SW480 (cell line): Measurements from ENCODE around the gene IMPA2.

Experiments
- DNase-seq: peaks from one replicate; pipeline ENCODE4 v3.0.0-alpha.2; 2016; ENCODE audit warnings: low spot score

The IMPA2 gene

DNA sequence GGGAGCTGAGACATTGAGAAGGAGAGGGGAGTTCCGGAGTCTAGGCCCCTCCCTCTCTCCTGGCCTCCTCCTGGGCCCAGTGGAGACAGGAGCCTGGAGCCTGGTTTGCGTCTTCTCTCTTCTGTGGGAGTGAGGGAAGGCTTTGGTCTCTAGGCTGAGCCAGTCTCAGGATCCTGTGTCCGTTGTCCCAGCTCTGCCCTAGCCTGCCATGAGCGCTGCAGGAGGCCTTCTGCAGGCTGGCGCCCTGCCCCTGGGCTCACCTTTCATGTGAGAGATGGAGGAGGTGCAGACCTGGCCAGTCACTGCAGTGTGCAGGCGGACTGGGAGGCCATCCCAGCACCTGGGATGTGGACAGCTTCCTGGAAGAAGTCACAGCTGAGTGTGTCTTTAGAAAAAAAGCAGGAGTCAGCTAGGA, 8.7 kb downstream of the IMPA2 start:
- DNase-seq: no peak

GRCh38 chr18:11990539-11990938, 9.2 kb downstream of the IMPA2 start:
- no peak for DNase-seq

- DNase-seq: no peak
Measured at GRCh38 chr18:11991021-11991795, 9.9 kb downstream of the IMPA2 start.

DNA sequence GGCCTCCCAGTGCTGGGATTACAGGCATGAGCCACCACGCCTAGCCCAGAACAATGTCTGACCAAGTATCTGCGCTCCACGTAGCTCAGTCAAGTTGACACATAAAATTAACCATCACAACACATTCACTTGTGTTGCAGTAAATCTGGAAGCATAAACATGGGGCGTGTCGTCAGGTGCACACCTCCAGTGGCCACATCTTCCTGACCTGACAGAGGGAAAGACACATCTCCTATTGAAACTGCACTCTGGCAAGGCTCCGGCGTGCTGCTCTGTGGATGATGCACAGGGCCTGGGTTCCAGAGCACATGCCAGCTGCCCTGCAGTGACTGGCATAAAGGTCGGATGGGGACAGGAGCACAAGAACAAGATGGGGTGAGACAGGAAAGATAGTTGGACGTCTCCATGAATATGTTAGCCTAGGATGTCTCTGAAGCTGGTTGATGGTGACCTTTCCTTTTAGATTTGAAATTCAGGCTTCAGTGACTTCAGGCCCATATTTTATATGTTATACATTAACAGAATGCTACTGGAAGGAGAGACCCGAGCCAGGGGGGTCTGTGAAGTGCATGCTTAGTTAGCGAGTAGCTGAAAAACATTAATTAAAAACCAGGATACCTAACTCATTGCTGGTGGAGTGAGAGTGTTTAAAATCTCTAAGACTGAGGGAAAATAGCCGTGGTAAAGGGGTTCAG, 10.9 kb downstream of the IMPA2 start:
- DNase-seq: no peak

GRCh38 chr18:11993264-11993916, 12.1 kb downstream of the IMPA2 start:
- DNase-seq: no peak

DNA sequence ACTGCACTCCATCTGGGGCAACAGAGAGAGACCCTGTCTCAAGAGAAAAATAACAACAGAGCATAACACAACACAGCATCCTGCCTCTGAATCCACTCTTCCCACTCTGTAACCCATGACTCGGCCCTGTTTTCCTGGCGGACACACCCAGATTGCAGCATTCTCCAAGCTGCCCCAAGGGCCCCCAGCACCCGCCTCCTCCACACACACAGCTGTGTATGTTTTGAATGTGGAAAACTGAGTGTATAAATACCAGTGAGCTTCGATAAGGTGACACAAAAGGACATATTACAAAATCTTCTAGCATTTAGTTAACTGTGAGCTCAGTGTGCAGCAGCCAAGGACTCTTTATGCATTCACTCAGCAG, 13.0 kb downstream of the IMPA2 start:
- DNase-seq: no peak

DNA sequence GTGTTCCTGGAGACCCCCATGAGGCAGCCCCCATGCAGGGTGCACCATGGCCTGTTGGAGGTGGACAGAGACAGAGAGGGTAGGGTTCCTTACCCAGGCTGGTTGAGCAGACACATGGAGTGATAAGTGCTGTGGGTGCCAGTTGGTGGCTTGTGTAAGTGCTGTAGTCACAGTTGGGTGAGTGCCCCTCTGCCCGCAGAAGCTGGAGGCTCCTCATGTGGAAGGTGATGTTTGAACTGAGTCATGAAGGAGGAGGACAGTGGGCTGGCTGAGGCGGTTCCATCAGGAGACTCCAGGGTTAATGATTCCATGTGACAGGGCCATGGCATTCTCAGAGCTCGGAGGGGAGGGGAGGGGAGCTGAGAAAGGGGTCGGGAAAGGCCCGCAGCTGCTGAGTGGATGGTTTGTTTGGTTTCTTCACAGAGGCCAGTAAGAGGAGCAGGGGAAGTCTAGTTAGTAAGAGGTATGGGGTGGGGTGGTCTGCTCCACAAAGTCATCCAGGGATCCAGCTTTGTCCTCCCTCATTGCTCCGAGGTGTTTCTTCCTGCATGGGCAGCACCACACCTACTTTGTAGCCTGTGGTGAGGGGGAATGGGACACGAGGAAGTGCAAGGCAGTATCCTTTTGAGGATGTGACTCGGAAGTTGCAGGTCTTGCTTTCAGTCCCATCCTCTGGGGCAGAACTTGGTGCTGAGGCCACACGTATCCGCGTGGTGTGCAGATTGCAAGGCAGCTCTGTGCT, 13.6 kb downstream of the IMPA2 start:
- no peak for DNase-seq

DNA sequence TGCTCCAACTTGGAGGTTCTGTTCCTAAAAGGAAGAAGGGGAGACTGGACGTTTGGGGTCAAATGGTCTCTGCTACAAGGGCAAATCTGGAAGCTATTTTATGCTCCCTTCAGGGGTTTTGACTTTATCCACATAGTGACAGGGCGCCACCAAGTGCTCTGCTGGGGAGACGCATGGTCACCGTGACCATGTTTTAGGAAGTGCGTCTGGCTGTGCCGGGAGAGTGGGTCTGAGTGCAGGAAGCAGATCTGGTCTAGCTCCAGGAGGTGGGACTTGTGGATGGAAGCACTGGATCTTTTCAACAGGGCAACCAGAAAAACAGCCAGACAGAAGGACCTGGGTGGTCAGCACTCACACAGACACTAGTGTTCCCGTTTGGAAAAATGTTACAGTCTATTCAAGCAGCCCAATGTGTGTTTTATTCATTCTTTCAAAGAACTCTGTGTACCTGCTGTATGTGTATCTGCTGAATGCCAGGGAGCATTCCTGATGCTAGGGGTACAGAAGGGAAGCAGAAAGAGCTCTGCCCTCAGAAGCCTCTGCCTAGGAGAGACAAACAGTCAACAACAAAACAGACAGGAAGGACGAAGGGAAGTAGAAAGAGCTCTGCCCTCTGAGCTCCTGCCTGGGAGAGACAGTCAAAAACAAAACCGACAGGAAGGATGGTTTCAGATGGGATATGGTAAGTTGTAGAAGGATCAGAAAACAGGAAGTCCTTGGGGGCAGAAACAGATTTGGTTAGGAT, 14.3 kb downstream of the IMPA2 start:
- DNase-seq: peak; percentile 61

DNA sequence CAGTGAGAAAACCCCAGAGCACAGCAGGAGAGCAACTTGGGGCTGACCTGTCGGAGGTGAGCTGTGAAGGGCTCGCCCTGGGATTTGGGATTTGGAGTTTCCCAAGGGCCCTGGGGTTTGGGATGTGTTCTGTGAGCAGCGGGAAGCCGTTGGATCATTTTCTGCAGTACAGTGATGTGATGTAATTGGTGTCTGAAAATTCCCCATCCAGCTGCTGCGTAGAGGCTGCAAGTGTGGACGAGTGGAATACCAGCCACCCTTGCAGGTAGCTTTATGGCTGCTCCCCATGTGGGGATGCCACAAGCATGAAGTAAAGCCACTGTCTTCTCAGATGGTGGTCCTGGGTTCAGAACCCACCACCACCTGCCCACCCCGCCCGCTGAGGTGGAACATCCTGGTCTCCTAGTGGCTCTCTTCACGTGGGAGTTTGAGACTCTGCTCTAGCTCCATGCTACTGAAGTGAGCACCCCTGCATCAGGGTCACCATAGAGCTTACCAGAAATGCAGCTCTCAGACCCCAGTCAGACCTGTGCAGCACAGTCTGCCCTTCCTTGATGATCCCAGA, 15.0 kb downstream of the IMPA2 start:
- DNase-seq: no peak

DNA sequence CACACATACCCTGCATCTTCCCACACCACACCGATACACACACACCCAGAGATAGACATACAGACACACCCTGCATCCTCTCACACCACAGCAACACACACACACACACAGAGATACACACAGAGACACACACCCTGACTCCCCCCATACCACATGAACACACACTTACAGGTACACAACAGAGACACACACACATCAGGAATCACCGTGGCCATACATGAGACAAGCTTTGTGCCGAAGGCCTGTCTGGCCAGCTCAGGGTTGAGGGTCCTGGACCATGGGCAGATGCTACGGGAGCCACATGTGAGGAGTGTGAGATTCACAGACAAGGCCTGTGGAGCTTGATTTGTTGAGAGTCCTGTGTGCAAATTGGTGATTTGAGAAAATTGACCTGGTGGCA, 15.6 kb downstream of the IMPA2 start:
- DNase-seq: no peak

DNA sequence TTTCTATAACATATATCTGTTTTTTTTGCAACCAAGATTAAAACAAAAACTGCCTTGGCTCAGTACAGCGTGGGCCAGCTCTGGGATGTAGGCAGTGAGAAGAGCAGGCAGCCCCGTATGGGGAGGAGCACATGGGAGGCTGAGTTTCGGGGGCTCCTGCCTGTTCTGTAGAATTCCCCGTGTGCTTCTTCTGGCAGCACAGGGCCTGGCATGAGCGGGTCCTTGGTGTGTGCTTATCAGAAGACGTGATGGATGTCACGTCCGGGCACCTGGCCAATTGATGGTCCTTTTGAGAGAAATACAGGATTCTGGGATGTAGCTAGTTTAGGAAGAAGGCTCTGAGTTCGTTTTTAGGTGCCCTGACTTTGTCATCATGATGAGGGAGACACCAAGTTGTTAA, 16.2 kb downstream of the IMPA2 start:
- no peak for DNase-seq

GRCh38 chr18:11998193-11998592, 16.9 kb downstream of the IMPA2 start:
- no peak for DNase-seq

DNA sequence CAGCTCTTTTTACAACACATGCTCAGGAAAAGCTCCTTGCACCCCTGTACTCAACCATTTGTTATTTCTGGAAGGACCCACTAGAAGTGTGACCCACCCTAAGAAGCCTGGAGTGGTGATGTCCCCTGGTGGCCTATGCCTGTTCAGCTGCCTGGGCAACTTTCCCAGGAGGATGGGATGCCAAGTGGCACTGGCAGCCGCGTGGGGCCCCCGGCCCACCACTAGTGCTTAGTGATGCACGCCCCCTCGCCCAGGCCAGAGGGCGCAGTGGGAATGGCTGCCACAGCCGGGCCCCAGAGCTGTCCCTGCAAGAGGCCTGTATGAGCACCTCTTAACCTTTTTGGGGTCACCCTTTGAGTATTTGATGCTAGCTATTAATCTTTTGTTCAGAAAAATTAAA, 18.1 kb downstream of the IMPA2 start:
- no peak for DNase-seq

GRCh38 chr18:12000072-12000659, 18.9 kb downstream of the IMPA2 start:
- no peak for DNase-seq

DNA sequence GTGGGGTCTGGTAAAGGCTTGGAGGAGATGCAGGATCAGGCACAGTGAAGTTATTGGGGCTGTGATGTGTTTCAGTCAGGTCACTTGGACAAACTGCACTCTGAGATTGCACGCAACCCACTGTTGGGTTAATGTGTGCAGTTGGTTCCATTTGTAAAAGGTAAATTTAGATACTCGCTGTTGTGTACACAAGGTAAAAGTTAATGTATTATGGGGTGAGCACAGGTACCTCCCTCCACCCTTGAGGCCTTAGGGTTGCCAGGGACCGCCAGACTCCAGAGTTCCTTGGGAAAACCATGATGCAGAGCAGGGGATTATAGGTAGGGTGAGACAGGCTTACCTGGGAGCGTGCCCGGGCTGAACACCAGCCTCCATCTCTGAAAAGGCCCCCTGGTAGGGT, 20.1 kb downstream of the IMPA2 start:
- DNase-seq: no peak

DNA sequence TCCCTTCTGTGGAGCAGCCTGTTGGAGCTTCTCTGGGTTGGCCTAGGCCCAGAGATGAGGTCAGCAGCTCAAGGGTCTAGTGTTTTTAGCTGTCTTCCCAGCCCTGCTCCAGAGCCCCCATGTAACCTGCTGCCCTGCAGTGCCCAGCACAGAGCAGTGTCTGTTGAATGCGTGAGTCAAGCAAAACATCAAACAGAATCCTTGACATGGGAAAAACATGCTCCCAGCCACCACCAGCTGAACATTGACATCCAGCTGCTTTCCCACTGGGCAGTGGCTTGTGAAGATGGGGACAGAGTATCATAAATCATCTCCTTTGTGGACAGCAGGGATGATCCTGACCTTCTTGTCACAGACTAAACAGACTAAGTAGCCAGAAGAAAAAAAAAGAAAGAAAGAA, 22.6 kb downstream of the IMPA2 start:
- no peak for DNase-seq

DNA sequence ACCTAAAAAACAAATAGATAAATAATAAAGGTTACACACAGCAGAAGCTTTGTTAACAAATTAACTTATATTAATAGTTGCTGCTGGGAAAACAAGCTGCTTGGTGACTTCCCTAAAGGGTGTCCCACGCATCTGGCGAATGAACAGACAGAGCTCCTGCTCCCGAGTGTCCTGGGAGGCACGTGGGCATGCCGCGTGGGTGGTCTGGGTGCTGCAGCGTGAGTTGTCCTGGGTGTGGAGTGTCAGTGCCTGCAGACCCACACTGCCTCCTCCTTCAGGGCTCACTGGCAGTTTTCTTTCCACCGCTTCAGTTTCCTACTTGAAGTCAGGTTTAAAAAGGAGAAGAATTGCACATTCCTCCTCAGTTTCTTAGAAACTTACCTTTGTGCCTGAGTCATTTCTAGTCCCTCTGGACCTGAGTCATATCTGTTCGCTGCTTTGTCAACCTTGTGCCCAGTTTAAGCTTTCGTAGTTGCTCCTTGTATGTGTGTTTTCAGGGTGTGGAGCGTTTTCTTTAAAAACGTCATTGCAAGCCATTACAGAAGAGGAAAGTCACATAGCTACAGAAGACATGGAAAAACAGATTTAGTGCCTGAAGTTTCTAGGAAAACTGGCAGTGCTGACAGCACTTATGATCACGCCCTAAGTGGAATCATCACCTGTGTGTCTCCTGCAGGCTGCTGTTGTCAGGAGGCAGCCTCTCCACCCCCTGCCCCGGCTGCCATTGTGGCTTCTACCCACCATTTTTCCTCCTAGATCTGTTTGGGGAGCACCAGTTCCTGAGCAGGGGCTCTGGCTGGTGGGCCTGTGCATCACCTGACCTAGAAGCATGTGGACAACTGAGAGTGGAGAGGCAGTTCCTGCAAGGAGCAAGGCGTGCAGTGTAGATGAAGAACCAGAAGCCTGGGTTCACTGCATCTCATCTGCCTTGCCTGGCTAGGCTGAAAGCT, 24.5 kb downstream of the IMPA2 start:
- no peak for DNase-seq

DNA sequence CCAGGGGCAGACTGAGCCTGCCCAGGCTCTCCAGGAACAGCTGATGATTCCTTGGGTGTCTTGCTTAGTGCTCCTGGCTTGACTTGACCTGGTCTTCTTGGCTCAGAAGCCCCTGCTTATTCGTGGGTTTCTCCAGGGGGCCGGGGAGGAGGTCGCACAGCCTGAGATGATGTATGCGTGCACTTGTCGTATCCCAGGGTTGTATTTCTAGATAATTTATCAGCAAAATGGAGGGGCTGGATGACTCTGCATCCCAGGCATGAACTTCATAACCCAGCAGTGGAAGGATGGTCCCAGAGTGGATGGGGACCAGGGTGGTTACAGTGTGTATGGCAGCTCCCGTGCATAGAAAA, 25.2 kb downstream of the IMPA2 start:
- DNase-seq: no peak

DNA sequence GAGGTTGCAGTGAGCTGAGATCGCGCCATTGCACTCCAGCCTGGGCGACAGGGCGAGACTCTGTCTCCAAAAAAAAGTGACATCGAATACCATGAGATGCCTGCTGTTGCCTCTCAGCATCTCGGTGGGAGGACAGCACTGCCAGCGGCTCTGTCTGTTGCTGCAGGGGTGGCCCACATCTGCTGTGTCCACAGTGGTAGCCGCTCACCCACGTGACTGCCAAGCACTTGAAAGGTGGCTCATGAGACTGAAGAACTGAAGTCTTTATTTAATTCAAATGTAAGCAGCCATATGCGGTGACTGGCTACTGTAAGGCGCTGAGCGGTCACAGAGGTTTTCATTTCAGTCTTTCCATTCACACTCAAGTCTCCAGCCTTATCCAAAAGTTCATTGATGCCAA, 25.8 kb downstream of the IMPA2 start:
- no peak for DNase-seq

GRCh38 chr18:12008181-12008767, 27.0 kb downstream of the IMPA2 start:
- DNase-seq: no peak
